Measurements from ENCODE around the gene ANO4. TPM values are rescaled to one million over a fixed set of nuclear protein-coding genes. Genes with fewer than 3 reads are reported as not detected.

The ANO4 gene
- total RNA-seq, 2 experiments from 2014 or later: not detected

- TF ChIP-seq CTCF (IDR thresholded peaks at IDR 0.05): no peak
- Mint-ChIP-seq H3K27me3 (peaks cover 9% of the 10 kb centered on the region), H3K36me3 (ENCODE audit: low read depth) (no peaks in the 10 kb centered on the region), H3K4me1 (ENCODE audit: low read depth) (no peaks in the 10 kb centered on the region), H3K4me3 (no peak overlapping the region), H3K27ac (no peak overlapping the region), H3K9me3 (no peaks in the 10 kb centered on the region)
- CTCF ChIA-PET: no interaction called here
- DNase-seq (no peak), ATAC-seq (no peak)
- intact Hi-C loops (cut with micrococcal nuclease): no loop called here
- POLR2A ChIA-PET: no interaction called here
These were observed 2.0 kb downstream of the ANO4 start for GRCh38 chr12:100796621-100797020.

GRCh38 chr12:100797246-100797645 lies 2.7 kb downstream of the ANO4 start:
- ChIA-PET POLR2A (no interaction called here), CTCF (no interaction called here)
- Mint-ChIP-seq H3K36me3 (ENCODE audit: low read depth) (no peaks in the 10 kb centered on the region), H3K27me3 (peaks cover 9% of the 10 kb centered on the region), H3K9me3 (no peaks in the 10 kb centered on the region), H3K4me3 (no peak overlapping the region), H3K27ac (no peak overlapping the region), H3K4me1 (ENCODE audit: low read depth) (no peaks in the 10 kb centered on the region)
- TF ChIP-seq CTCF (IDR thresholded peaks at IDR 0.05): no peak
- no peak for ATAC-seq
- no peak for DNase-seq
- intact Hi-C loops (cut with micrococcal nuclease): no loop called here

- no peaks in the 10 kb centered on the region for H3K9me3 Mint-ChIP-seq
- ChIA-PET CTCF (no interaction called here), POLR2A (no interaction called here)
- no peak for ATAC-seq
- intact Hi-C loops (cut with micrococcal nuclease): no loop called here
- no peaks in the 10 kb centered on the region for H3K4me1 Mint-ChIP-seq (ENCODE audit: low read depth)
- no peak for TF ChIP-seq CTCF (IDR thresholded peaks at IDR 0.05)
- H3K4me3 Mint-ChIP-seq: no peak overlapping the region
- H3K36me3 Mint-ChIP-seq (ENCODE audit: low read depth): no peaks in the 10 kb centered on the region
- peaks cover 9% of the 10 kb centered on the region for H3K27me3 Mint-ChIP-seq
- DNase-seq: no peak
- no peak overlapping the region for H3K27ac Mint-ChIP-seq
These were observed 3.2 kb downstream of the ANO4 start for GRCh38 chr12:100797786-100798185.

GRCh38 chr12:100798286-100799160 lies 3.9 kb downstream of the ANO4 start:
- Mint-ChIP-seq H3K36me3 (ENCODE audit: low read depth) (no peaks in the 10 kb centered on the region), H3K4me3 (no peak overlapping the region), H3K27me3 (peaks cover 9% of the 10 kb centered on the region), H3K9me3 (no peaks in the 10 kb centered on the region), H3K27ac (no peak overlapping the region), H3K4me1 (ENCODE audit: low read depth) (no peaks in the 10 kb centered on the region)
- TF ChIP-seq CTCF (IDR thresholded peaks at IDR 0.05): no peak
- DNase-seq (no peak), ATAC-seq (no peak)
- intact Hi-C loops (cut with micrococcal nuclease): no loop called here
- ChIA-PET POLR2A (no interaction called here), CTCF (no interaction called here)

GRCh38 chr12:100799770-100800169 lies 5.2 kb downstream of the ANO4 start:
- Mint-ChIP-seq H3K27ac (no peak overlapping the region), H3K4me3 (no peak overlapping the region), H3K36me3 (ENCODE audit: low read depth) (no peaks in the 10 kb centered on the region), H3K4me1 (ENCODE audit: low read depth) (no peaks in the 10 kb centered on the region), H3K27me3 (peaks cover 7% of the 10 kb centered on the region), H3K9me3 (no peaks in the 10 kb centered on the region)
- ATAC-seq (no peak), DNase-seq (no peak)
- ChIA-PET POLR2A (no interaction called here), CTCF (no interaction called here)
- no peak for TF ChIP-seq CTCF (IDR thresholded peaks at IDR 0.05)
- intact Hi-C loops (cut with micrococcal nuclease): no loop called here

Data from activated CD8-positive, alpha-beta T cell treated with anti-CD3 and anti-CD28 coated beads for 36 hours (primary cell).